ENCODE data around the gene SLC16A2.
"Not testable (repeated sequence)": the region's sequence is repeated elsewhere in the genome, so short reads cannot be mapped to it uniquely, and the experiment has no call there.

SLC16A2 gene

GRCh38 chrX:74506317-74507115 lies 85.2 kb downstream of the SLC16A2 start:
- DNase-seq (ENCODE audit: low read depth) = no peak

GRCh38 chrX:74507191-74507590 lies 85.9 kb downstream of the SLC16A2 start:
- no peak for DNase-seq (ENCODE audit: low read depth)

- DNase-seq (ENCODE audit: low read depth) = no peak
Measured at GRCh38 chrX:74509989-74510388, 88.7 kb downstream of the SLC16A2 start.

- no peak for DNase-seq (ENCODE audit: low read depth)
Measured at GRCh38 chrX:74510401-74510800, 89.1 kb downstream of the SLC16A2 start.

- DNase-seq (ENCODE audit: low read depth) = no peak
Measured at GRCh38 chrX:74511704-74512103, 90.4 kb downstream of the SLC16A2 start.

- no peak for DNase-seq (ENCODE audit: low read depth)
Measured at GRCh38 chrX:74514384-74514783, 93.1 kb downstream of the SLC16A2 start.

GRCh38 chrX:74515356-74515755 lies 94.1 kb downstream of the SLC16A2 start:
- DNase-seq (ENCODE audit: low read depth) = no peak

- not testable (repeated sequence) for DNase-seq (ENCODE audit: low read depth)
Measured at GRCh38 chrX:74516013-74516412, 94.7 kb downstream of the SLC16A2 start.

GRCh38 chrX:74519870-74520269 lies 98.6 kb downstream of the SLC16A2 start:
- DNase-seq (ENCODE audit: low read depth) = no peak

- no peak for DNase-seq (ENCODE audit: low read depth)
Measured at GRCh38 chrX:74520291-74520690, 99.0 kb downstream of the SLC16A2 start.

GRCh38 chrX:74520896-74521295 lies 99.6 kb downstream of the SLC16A2 start:
- DNase-seq (ENCODE audit: low read depth) = no peak

GRCh38 chrX:74521961-74522751 lies 100.9 kb downstream of the SLC16A2 start:
- no peak for DNase-seq (ENCODE audit: low read depth)

GRCh38 chrX:74523224-74523623 lies 101.9 kb downstream of the SLC16A2 start:
- DNase-seq (ENCODE audit: low read depth) = no peak

GRCh38 chrX:74523870-74524735 lies 102.8 kb downstream of the SLC16A2 start:
- no peak for DNase-seq (ENCODE audit: low read depth)

GRCh38 chrX:74525116-74525515 lies 103.8 kb downstream of the SLC16A2 start:
- no peak for DNase-seq (ENCODE audit: low read depth)

- no peak for DNase-seq (ENCODE audit: low read depth)
Measured at GRCh38 chrX:74526764-74527163, 105.5 kb downstream of the SLC16A2 start.

GRCh38 chrX:74527350-74527749 lies 106.1 kb downstream of the SLC16A2 start:
- DNase-seq (ENCODE audit: low read depth) = no peak

GRCh38 chrX:74529311-74529710 lies 108.0 kb downstream of the SLC16A2 start:
- no peak for DNase-seq (ENCODE audit: low read depth)

GRCh38 chrX:74531081-74531480 lies 109.8 kb downstream of the SLC16A2 start:
- DNase-seq (ENCODE audit: low read depth) = no peak

GRCh38 chrX:74534569-74535038 lies 113.3 kb downstream of the SLC16A2 start:
- no peak for DNase-seq (ENCODE audit: low read depth)

GRCh38 chrX:74535086-74535407 lies 113.8 kb downstream of the SLC16A2 start:
- DNase-seq (ENCODE audit: low read depth) = no peak

- DNase-seq (ENCODE audit: low read depth) = no peak
Measured at GRCh38 chrX:74535408-74536151, 114.3 kb downstream of the SLC16A2 start.

Measured in stimulated activated CD8-positive, alpha-beta memory T cell treated with anti-CD3 and anti-CD28 coated beads, Interleukin-15, amount 100 ng/mL, for 24 hours (primary cell).